Right atrium auricular region (tissue), 2 donors: ENCODE results near the gene SLC6A13. TPM values are rescaled to one million over a fixed set of nuclear protein-coding genes. Genes with fewer than 3 reads are reported as not detected.

ENCODE experiments used
- DNase-seq: peaks from one replicate; pipeline ENCODE4 v3.0.0-alpha.2; 2019; ENCODE audit warnings: low spot score
- H3K27ac ChIP-seq, 2 donors: fragments of 200-600 bp; sonication (generic); 1 replicate in 1 of 2; 2 replicates in 1 of 2; pipeline ENCODE4 v1.5.1; 2016 to 2019
- H3K27me3 ChIP-seq, 2 donors: fragments of 200-600 bp; sonication (generic); one replicate each; pipeline versions ENCODE4 v1.5.1 to v1.6.0; 2017 to 2019
- H3K36me3 ChIP-seq: fragments of 200-600 bp; sonication (generic); one replicate; pipeline ENCODE4 v1.5.1; 2016
- H3K4me1 ChIP-seq, 2 donors: fragments of 200-600 bp; sonication (generic); one replicate each; pipeline versions ENCODE4 v1.5.1 to v1.6.0; 2017 to 2019
- H3K4me3 ChIP-seq, 2 donors: fragments of 200-600 bp; sonication (generic); 1 replicate in 1 of 2; 2 replicates in 1 of 2; pipeline ENCODE4 v1.5.1; 2017 to 2019; ENCODE audit warnings: mild to moderate bottlenecking in 1 of 2, moderate library complexity in 1 of 2
- H3K9me3 ChIP-seq, 2 donors: fragments of 200-600 bp; sonication (generic); one replicate each; pipeline ENCODE4 v1.5.1; 2019
- CTCF ChIP-seq, 2 donors: fragments of 200-600 bp; sonication (generic); IDR thresholded peaks; one replicate each; pipeline ENCODE4 v1.5.1; 2019; ENCODE audit warnings: antibody characterized with exemption in 2 of 2
- total RNA-seq, 2 donors: library from RNA; depleted of rRNA; stranded (reverse); fragments of >200 nt; gene quantifications; one replicate each; pipeline ENCODE4 v1.1.0, GENCODE V29; 2016

The SLC6A13 gene
- total RNA-seq, 2 donors from 2014 or later, result 2.1 to 2.3 TPM

GRCh38 chr12:203074-203461 lies 59.6 kb downstream of the SLC6A13 start:
- peak overlapping the region; percentile 40 to 64 for H3K4me3 ChIP-seq
- H3K27ac ChIP-seq, result no peak overlapping the region
- no peaks in the 10 kb centered on the region for H3K9me3 ChIP-seq
- TF ChIP-seq CTCF (IDR thresholded peaks at IDR 0.05), result no peak
- H3K27me3 ChIP-seq, result no peaks in the 10 kb centered on the region
- peaks cover 0 to 7% of the 10 kb centered on the region in 2 donors for H3K4me1 ChIP-seq
- H3K36me3 ChIP-seq, result no peaks in the 10 kb centered on the region
- DNase-seq, result no peak

DNA sequence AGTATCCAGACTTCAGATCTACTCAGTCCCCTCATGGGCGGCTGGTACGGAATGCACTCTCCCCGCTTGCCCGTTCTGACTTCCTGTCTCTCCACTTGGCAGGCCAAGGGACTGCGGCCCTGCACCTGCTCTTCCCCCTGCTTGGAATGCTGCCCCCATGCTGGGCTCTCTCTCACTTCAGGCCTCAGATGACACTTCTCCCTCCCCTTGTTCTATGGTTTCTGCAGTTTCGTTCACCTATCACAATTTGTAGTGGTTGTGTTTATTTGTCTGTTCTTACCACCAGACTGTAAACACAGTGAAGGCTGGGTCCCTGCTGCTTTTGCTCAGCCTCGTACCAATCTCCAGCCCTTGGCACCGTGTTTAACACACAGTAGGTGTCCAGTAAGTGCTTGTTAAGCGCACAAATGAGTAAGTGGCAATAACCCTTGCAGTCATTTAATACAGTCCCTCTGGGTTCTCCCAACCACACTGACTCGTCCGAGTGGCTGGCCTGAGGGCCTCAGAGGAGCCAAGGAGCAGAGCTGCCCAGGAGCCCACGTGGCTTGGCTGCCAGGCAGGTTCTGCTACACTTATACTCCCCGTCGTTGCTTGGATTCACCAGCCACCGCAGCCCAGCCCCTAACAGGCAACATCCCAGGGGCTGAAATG lies 60.4 kb downstream of the SLC6A13 start:
- Histone ChIP-seq H3K4me1 (peaks cover 0 to 7% of the 10 kb centered on the region in 2 donors), H3K27me3 (no peaks in the 10 kb centered on the region), H3K27ac (no peak overlapping the region), H3K36me3 (no peaks in the 10 kb centered on the region), H3K4me3 (no peak overlapping the region), H3K9me3 (no peaks in the 10 kb centered on the region)
- no peak for DNase-seq
- TF ChIP-seq CTCF (IDR thresholded peaks at IDR 0.05), result no peak

DNA sequence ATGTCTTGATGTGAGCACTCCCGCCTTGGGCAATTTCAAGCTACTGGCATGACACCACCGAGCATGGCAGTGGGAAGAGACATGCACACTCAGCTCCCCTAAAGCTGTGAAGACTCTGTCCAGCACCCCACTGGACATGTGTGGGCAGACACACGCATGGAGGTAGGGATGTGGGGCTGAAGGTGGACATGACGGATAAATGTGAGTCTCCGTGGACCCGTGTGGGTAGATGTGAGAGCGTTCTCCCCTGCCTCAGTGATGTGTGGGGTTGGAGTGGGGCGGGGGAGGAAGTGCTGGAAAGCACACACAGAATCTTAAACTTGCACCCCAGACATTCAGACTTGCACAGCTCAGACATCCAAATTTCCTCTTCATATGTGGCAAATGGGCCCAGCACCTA lies 61.3 kb downstream of the SLC6A13 start:
- no peak for TF ChIP-seq CTCF (IDR thresholded peaks at IDR 0.05)
- Histone ChIP-seq H3K4me3 (no peak overlapping the region), H3K36me3 (no peaks in the 10 kb centered on the region), H3K4me1 (peaks cover 0 to 7% of the 10 kb centered on the region in 2 donors), H3K9me3 (no peaks in the 10 kb centered on the region), H3K27ac (no peak overlapping the region), H3K27me3 (no peaks in the 10 kb centered on the region)
- no peak for DNase-seq

DNA sequence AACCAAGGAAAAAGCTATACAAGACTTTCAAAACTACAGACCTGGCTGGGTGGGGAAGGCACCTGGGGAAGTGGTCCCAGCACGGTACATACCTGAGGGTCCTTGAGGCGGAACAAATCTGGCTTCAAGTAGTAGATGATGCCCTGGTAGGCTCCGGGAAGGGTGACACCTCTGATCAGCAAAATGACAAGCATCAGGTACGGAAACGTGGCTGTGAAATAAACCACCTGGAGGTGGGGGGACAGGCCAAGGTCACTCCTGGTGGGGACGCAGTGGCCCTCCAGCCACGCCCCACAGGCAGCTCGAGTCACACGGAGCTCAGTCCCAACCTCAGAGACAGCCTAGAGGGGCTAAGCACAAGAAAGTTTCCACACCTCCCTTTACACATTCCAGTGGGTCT lies 63.9 kb downstream of the SLC6A13 start:
- Histone ChIP-seq H3K4me3 (no peak overlapping the region), H3K27ac (no peak overlapping the region), H3K36me3 (no peaks in the 10 kb centered on the region), H3K27me3 (no peaks in the 10 kb centered on the region), H3K4me1 (peaks cover 0 to under 1% of the 10 kb centered on the region in 2 donors), H3K9me3 (no peaks in the 10 kb centered on the region)
- no peak for TF ChIP-seq CTCF (IDR thresholded peaks at IDR 0.05)
- no peak for DNase-seq

DNA sequence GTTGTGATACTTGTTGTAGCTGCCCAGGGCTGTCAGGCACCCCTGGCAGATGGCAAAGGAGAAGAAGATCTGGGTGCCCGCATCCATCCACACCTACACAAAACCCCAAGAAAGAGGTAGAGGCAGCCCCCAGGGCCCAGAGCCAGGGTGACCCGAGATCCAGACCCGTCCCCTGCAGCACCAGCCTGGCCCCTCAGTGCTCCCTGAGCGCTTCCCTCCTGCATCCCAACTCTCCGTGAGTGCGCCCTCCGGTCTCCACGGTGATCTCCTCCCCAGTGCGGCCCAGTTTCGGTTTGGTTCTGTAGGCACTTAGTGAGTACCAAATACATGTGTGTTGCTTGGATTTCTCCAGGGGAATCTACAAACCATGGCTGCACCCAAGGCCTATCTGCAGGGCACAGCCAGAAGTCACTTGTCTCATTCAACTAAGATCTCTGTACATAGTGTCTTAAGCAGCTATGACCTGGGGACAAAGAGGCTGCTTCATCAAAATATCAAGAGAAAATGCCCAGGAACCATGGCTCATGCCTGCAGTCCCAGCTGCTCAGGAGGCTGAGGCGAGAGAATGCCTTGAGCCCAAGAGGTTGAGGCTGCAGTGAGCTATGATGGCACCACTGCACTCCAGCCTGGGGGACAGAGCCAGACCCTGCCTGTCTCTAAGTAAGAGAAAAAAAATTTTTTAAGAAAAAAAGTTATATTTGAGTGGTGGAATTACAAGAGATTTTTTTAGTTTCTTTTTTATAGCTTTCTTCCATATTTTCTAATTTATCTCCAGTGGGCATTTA lies 64.5 kb downstream of the SLC6A13 start:
- no peaks in the 10 kb centered on the region for H3K36me3 ChIP-seq
- H3K27ac ChIP-seq, result no peak overlapping the region
- DNase-seq, result no peak
- H3K4me1 ChIP-seq, result no peaks in the 10 kb centered on the region
- no peak for TF ChIP-seq CTCF (IDR thresholded peaks at IDR 0.05)
- no peaks in the 10 kb centered on the region for H3K9me3 ChIP-seq
- H3K4me3 ChIP-seq, result no peak overlapping the region
- no peaks in the 10 kb centered on the region for H3K27me3 ChIP-seq
